GM21381 (cell line): Measurements from ENCODE around the gene TNNT2.

Experiments used
- ATAC-seq: cut with Tn5 transposase; IDR thresholded peaks from one replicate; pipeline ENCODE4 v1.9.1; 2021; ENCODE audit warnings: mild to moderate bottlenecking, moderate library complexity; ENCODE audit not compliant: unreplicated experiment

Gene TNNT2

DNA sequence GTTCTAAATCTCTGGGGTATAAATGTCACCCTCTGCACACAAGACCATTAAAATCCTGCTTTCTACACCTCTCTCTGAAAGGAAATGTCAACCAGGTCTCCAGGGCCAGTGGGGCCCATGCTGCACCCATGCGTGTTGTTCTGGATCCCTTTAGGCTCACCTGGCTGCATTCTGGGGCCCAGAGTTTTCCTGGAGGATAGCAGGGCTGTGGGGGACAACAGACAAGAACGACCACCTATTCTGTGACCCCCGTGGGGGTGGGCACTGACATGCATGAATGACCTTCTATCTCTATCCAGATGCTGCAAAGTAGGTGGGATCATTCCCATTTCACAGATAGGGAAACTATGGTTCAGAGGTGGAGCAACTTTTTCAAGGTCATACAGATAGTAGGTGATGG lies 41.6 kb downstream of the TNNT2 start:
- ATAC-seq: no peak

DNA sequence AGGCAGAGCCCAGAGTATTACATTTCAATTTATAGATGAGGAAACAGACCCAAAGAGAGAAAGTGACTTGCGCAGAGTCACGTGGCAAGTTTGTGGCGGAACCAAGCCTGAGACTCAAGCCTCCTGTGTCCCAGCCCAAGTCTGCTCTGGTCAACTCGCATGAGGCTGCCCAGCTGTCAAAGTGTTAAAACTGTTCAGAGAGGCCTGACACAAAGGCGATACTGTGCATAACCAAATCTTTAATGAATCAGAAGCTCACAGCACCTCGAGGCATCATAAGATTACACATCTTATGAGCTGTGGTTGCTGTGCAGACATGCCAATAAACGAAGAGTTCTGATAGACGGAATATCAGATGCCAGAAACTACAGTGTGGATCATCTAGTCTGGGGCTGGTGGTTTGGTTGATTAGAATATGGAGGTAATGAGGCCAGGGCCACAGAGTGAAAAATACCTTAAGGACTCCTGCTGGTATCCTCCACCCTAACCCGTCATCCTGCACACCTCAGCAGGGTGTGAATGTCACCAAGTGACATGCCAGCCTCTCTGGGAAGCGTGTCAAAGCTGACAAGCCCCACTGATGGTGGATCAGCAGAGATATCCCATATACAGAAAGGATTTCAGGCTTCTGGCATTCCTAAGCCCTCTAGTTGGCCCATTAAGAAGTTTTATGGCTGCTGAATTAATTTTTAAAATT lies 42.2 kb downstream of the TNNT2 start:
- ATAC-seq: no peak

DNA sequence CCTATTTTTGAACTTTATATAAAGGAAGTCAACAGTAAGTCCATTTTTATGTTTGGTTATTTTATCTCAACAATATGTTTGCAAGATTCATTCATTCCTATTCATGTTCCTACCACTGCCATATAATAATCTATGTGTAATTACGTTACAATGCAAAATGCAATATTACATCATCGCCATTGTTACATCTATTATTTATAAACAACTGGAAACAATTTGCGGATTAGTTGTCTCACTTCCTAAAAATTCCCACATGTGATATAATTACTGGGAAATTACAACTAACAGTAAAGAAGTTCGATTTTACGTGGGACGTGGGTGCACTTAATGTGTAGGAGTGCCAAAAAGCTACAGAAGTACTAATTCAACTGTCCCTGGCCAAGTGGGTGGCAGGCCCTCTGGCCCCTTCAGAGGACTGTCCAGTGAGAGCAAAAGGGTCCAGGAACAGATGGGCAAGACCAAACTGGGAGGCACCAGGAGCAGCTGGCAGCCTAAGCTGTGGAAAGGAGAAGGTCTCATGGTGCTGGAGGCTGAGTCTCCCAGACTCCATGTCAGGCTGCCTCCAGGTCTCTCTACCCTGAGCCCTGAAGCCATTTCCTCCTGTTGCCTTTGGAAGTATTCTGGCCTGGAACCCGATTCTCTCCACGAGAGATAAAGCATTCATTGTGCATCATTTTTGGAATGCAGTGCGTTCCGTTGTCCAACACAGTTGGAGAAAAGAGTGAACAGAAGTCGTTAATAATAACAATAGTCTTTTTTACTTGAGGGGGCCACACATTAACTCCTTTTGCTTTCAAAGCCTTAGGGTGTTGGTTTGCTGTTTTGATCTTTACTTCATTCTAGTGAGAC lies 42.9 kb downstream of the TNNT2 start:
- no peak for ATAC-seq

DNA sequence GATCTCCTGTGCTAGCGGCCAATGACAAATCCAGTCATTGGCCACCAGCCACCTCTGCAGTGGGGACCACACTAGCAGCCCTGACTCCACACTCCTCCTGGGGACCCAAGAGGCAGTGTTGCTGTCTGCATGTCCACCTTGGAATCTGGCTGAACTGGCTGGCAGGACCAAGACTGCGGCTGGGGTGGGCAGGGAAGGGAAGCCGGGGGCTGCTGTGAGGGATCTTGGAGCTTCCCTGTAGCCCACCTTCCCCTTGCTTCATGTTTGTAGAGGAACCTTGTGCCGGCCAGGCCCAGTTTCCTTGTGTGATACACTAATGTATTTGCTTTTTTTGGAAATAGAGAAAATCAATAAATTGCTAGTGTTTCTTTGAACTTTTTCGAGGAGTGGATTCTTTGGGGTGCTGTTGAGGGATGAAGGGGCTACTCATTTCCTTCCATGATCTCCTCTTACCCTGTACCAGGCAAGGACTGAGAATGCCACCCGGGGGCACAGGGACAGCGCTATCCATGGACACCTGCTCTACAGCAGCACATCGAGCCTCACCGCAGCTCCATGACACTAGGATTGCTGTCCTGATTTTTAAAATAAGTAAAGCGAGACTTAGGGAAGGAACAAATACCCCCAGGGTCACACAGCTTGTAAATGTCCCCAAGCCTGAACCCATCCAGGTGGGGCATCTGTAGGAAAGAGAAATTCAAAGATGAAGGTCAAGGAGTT lies 44.7 kb downstream of the TNNT2 start:
- no peak for ATAC-seq

DNA sequence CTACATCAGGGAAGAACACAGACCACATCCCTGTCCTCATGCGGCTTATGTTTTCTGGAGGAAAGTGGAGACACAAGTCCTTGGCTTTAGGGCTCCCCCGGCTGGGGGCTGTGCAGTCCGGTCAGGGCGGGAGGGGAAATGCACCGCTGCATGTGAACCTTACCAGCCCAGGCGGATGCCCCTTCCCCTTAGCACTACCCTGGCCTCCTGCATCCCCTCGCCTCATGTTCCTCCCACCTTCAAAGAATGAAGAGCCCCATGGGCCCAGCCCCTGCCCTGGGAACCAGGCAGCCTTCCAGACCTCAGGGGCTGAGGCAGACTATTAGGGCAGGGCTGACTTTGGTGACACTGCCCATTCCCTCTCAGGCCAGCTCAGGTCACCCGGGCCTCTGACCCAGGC lies 45.5 kb downstream of the TNNT2 start:
- no peak for ATAC-seq

DNA sequence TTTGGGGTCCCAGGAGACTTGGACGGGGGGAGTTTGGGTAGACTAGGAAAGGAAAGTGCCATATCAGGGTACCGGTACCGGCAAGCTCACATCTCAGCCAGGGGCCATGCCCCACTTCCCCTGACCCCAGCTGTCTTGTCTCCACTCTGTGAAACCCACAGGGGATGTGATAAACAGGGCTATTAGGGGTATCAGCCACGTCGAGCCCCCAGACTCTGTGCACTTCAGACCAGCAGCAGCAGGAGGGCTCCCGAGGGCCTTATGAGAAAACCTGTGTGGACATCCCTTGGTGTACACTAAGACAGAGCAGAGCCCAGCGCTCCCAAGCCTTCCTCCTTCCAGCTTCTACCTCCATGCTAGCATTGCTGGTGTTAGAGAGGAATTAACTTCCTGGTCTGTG lies 46.3 kb downstream of the TNNT2 start:
- no peak for ATAC-seq

DNA sequence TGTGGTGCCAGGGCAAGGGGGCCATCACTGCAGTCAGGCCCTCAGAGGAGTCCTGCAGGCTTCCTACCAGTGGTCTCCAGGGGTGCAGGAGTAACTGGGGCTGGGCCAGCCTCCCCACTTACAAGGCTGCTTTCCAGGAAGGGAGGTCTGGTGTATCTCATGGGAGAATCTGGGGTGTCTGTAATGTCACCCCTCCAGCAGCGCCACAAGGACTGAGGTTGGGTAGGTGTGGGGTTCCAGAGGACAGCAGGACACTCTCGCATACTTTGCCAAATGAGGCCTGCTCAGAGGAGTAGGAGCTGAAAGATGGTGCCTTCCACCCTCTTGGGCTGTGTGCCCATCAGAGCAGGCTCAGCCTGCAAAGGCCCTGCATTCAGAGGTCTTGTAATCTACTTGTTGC lies 46.9 kb downstream of the TNNT2 start:
- ATAC-seq: no peak

DNA sequence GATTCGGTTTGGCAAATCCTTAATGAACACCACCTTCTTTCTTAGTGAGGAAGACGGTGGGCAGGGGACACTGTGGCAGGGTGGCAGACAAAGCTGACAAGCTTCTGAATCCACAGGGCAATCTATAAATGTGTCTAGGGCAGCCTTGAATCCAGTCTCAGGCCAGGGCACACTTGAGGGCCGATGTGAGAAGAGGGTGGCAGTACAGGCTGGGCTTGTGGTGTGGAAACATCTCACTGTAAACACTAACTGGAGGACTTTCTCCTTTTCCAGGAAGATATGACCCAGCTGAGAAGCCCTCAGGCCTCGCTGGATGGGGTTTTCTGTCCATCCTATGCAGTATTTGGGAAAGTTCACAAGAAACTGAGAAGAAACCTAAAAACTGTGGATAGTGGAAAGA lies 47.7 kb downstream of the TNNT2 start:
- ATAC-seq: no peak

DNA sequence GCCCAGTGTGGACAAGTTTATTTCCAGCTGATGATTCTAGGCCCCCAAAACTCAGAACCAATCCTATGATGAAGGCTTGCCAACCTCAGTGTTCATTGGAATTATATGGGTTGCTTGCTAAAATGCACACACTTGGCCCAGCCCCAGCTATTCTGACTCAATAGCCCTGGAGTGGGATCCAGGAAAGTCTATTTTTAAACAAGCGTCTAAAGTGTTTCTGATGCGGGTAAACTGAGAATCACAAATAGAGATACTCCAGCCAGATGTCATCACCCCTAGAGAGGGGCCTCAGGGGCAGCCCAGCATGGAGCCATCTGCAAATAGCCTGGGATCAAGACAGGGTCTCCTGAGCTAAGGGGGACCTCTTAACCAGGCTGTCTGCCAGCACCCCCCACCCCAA lies 48.2 kb downstream of the TNNT2 start:
- no peak for ATAC-seq

DNA sequence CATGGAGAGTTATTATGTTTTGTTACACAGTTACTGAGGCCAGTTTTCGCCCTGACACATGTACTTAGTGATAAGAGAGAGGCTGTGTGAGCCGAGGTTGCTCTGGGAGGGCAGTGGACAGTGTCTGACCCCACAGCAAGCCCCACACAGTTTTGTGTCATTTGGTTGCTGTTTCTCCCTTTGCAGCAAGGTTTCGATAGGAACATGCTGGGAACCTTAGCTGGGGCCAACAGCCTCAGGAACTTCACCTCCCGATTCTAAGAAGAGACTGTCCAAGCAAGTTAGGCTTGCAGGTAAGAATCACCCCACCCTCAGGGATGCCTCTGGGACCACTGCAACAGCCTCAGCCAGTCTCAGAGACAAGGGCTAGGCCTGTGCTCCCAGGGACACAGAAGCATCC lies 48.9 kb downstream of the TNNT2 start:
- no peak for ATAC-seq

DNA sequence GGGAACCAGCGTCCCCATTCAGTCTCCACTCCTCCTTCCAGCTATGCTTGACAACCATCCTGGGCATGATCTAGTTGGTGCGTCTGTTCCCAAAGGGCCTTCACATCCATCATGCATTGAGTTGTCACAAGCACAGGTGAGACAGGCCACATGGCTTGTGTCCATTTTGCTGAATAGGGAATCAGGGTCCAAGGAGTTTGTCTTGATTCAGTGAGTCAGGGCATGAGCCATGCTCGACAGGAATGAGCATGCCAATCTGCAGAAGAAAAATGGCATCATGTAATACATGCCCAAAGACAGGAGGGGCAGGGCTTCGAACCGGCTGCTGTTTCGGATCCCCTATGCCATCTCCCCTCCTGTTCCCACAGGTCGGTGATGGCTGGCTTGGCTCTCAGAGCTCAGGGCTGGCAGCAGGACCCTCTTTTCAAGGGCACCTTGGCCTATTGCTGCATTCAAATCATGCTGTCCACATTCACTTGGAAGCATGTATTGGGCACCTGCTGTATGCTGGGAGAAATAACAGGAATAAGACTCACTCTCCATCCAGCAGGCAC lies 49.7 kb downstream of the TNNT2 start:
- no peak for ATAC-seq

DNA sequence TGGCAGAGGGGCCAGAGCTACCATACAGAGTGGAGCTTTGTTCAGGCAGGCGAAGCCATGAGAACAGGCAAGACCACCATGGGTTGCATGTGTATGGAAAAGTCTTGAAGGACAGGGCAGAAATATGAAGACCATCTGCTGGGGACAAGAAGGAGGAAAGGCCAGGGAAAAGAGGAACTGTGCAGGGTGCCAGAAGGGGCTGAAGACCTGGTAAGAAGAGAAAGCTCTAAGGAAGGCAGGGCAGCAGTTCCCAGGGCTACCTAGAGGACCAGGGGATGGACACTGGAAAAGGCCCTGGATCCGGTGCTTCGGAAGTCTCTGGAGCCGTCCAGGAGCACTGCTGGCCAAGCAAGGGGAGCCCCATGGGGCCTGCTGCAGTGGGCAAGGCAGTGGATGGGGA lies 50.8 kb downstream of the TNNT2 start:
- no peak for ATAC-seq

DNA sequence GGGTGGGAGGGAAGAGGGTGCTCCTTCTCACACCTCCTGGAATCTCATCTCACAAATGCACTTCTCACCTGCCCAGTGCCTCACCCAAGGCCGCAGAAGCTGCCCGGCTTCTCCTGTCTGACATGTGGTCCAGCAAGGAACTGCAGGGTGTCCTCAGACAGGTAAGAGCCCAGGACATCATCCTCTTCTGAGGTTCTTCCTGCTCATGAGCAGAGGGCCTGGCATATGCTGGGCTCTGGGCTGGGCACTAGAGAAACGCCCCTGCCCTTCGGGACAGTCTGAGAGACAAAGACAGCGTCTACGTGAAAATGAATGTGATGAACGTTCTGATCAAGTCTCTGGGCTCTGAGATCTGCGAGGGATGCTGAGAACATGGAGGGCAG lies 51.8 kb downstream of the TNNT2 start:
- ATAC-seq: no peak

DNA sequence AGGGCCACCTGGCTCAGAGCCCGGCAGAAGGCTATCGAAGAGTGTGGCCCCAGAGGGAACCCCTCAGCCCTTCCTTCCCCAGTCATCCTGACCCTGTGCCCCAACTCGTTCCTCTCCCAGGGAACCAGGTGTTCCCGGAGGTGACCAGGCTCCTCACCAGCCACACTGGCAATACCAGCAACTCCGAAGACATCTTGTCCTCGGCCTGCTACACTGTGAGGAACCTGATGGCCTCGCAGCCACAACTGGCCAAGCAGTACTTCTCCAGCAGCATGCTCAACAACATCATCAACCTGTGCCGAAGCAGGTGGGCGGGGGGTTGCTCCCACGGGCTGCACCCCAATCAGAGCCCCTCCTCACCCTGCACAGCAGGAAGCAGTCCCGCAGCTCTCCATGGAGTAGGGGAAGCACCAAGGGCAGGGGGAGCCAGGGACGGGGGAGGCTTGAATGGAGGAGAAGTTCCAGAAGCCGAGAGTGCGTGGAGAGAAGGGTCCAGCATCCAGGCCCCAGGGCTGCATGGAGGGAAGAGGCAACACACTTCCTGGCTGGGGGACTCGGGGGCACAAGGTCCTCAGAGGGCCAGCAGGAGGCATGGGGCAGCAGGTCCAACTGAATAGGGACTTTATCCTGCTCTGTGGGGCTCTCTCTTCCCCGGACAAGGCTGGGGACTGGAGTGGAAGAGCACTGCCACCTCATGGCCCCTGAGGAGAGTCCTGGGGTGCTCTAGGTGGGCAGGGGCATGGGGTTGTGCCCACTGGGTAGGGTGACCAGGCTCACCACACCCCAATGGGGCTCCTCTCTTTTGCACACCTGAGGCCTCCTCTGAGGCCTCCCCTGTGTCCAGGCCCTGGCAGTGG lies 52.4 kb downstream of the TNNT2 start:
- ATAC-seq: no peak

DNA sequence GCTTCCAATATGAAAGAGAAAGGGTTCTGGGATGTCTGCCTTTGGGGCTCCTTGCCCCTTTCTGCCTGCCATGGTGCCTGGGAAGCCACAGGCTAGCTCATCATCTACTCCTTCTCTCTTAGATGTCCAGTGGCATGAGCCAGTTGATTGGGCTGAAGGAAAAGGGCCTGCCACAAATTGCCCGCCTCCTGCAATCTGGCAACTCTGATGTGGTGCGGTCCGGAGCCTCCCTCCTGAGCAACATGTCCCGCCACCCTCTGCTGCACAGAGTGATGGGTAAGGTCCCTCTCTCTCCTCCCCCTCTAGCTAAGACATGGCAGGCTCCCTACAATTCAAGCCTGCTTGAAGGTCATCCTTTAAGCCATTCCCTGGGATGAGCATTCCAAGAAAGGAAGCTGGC lies 53.2 kb downstream of the TNNT2 start:
- no peak for ATAC-seq

DNA sequence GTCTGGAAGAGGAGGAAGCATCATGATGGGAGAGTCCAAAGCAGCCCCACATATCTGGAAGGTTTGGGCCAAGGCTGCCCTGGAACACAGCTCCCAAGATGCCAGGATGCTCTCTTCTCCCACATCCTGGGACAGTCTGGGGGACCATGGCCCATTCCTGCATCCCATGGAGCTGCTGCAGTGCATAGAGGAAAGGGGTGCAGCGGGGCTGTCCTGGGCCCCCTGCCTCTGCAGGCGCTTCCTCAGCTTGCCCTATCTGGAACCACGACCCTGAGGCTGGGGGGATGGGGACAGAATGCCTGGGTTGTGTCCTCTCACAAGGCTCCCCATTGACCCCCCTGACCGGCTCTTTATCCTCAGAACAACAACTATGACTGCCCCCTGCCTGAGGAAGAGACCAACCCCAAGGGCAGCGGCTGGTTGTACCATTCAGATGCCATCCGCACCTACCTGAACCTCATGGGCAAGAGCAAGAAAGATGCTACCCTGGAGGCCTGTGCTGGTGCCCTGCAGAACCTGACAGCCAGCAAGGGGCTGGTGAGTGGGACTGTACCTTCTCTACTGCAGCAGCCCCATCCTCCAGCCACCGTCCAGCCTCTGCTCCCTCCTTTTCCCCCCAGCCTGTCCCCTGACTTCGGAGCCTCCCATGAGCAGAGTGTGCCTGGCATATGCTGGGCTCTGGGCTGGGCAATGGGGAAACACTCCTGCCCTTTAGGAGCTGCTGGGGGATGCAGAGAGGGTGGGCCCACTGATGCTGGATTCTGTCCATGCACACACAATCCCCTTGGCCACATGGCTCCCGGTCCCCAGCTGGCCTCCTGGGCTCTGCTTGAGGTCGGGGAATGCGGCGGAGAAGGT lies 54.6 kb downstream of the TNNT2 start:
- no peak for ATAC-seq

DNA sequence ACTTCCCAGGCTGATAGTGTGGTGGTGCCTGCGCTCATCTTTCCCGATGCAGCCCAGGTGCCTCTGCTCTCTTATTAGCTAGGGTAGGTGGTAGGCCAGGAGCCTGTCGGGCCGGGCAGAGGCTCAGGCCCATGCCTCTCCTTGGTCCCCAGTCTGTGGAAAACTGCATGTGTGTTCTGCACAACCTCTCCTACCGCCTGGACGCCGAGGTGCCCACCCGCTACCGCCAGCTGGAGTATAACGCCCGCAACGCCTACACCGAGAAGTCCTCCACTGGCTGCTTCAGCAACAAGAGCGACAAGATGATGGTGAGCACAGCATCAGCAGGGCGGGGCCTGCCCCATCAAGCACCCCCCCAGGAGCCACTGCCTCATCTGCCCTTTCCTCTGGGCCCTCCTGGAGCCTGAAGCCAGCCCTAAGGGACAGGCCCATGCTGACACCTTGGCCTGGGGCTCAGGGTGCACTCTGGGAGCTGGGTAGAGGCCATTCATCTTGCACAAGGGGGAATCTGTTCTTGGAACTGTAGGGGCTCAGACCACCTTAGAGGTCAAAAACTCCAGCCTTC lies 55.6 kb downstream of the TNNT2 start:
- no peak for ATAC-seq

DNA sequence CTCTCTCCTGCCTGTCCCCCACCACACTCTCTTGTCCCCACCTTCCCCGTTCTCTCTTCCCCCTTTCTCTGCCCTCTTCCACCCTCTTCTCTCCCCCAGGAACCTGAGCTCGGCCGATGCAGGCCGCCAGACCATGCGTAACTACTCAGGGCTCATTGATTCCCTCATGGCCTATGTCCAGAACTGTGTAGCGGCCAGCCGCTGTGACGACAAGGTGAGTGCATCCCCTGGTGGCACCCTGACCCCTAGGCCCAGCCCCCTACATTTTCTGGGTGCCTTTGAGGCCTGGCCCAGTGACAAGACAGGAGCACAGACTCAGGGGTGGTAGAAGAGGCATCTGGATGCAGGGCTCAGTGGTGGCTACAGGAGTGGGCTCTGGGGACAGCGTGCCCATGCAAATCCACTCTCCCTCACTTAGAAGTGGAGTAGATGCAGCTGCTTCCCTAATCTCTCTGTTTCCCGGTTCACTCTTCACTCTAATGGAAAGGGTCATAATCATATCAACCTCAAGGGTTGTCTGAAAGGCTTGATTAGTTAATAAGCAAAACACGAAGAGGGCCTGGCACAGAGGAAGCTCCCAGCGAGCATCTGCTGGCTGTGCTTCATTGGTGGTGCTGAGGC lies 57.2 kb downstream of the TNNT2 start:
- ATAC-seq: no peak

DNA sequence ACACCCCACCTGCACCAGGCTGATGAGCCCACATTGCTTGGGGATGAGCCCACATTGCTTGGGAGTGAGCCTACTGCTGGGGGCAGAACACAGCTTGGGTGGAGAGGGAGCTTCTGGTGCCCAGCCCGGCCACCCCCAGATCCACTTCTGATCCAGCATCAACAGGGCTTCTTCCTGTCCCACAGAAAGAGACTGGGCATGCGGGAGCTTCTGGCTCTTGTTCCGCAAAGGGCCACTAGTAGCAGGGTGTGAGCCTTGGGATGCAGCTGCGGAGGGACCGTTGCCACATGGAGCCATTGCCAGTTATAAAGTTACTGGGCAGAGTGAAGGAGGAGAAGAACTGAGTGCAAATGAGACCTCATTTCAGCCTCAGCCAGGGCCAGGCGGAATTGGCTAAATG lies 57.8 kb downstream of the TNNT2 start:
- ATAC-seq: no peak
